Osteocyte (in vitro differentiated cells): Measurements from ENCODE around the gene PPL. TPM values are rescaled to one million over a fixed set of nuclear protein-coding genes. Genes with fewer than 3 reads are reported as not detected.

Experiments used
- DNase-seq: peaks from one replicate; pipeline ENCODE4 v3.0.0; 2021; ENCODE audit warnings: mixed read lengths; ENCODE audit not compliant: unreplicated experiment; ENCODE audit errors: extremely low spot score
- H3K27ac Mint-ChIP-seq: one replicate; pipeline ENCODE4 v1.8.0; 2021; ENCODE audit warnings: mild to moderate bottlenecking, mixed read lengths; ENCODE audit not compliant: unreplicated experiment
- H3K27me3 Mint-ChIP-seq: one replicate; pipeline ENCODE4 v1.8.0; 2021; ENCODE audit warnings: mixed read lengths; ENCODE audit not compliant: unreplicated experiment
- H3K36me3 Mint-ChIP-seq: one replicate; pipeline ENCODE4 v1.8.0; 2021; ENCODE audit warnings: mixed read lengths; ENCODE audit not compliant: unreplicated experiment
- H3K4me1 Mint-ChIP-seq: one replicate; pipeline ENCODE4 v1.8.0; 2021; ENCODE audit warnings: mixed read lengths; ENCODE audit not compliant: unreplicated experiment
- H3K4me3 Mint-ChIP-seq: one replicate; pipeline ENCODE4 v1.8.0; 2021; ENCODE audit warnings: mild to moderate bottlenecking, moderate library complexity, mixed read lengths; ENCODE audit not compliant: unreplicated experiment
- H3K9me3 Mint-ChIP-seq: one replicate; pipeline ENCODE4 v1.8.0; 2021; ENCODE audit warnings: mixed read lengths; ENCODE audit not compliant: unreplicated experiment
- total RNA-seq: library from RNA; stranded (reverse); gene quantifications from 2 replicates; pipeline ENCODE4 v1.2.1, GENCODE V29; 2021
- TF ChIP-seq, protein P1 (sequence below): fragments of 200-600 bp; sonication (generic); IDR thresholded peaks from 2 replicates; pipeline ENCODE4 v1.5.0; 2021; ENCODE audit warnings: antibody characterized with exemption, mild to moderate bottlenecking, moderate library complexity

PPL gene
- total RNA-seq, 1 donor from 2014 or later, result 10.3 TPM

DNA sequence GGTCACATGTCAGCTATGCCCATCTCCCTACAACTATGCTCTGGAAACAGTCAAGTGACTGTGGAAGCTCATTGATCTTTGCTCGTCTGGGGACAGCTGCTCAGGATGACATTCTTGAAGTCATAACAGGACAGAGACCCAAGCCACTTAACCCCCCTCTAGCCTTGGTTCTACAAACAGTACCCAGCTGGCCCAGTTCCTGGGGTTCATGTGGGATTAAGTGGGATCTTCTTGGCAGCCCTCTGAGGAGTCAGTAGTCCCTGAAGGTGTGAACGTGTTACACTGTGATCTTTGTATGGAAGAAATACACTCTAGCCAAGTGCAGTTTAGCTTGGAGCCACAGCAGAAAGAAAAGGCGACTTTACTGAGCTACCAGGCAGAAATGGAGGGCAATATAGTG, 63.9 kb downstream of the PPL start:
- Mint-ChIP-seq H3K36me3 (peaks cover 55% of the 10 kb centered on the region), H3K4me3 (no peak overlapping the region), H3K4me1 (no peaks in the 10 kb centered on the region)

DNA sequence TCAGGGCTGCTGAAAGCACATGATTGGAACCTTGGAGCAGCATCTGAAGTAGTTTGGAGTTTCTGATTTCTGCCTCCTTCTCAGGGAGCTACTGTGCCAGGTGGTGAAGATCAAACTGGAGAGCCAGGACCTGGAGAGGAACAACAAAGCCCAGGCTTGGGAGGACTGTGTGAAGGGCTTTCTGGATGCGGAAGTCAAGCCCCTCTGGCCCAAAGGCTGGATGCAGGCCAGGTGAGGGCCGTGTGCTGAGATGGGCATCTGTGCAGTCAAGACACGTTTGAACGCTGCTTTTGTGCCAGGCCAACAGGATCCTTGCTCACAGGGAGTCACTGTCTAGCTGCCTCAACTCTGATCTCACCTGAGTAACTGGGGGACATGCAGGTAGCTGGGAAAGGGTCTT, 65.9 kb downstream of the PPL start:
- Mint-ChIP-seq H3K9me3 (no peaks in the 10 kb centered on the region), H3K4me1 (peaks cover 2% of the 10 kb centered on the region), H3K27ac (no peak overlapping the region), H3K4me3 (no peak overlapping the region), H3K36me3 (peaks cover 50% of the 10 kb centered on the region), H3K27me3 (no peaks in the 10 kb centered on the region)
- TF ChIP-seq, protein P1, sequence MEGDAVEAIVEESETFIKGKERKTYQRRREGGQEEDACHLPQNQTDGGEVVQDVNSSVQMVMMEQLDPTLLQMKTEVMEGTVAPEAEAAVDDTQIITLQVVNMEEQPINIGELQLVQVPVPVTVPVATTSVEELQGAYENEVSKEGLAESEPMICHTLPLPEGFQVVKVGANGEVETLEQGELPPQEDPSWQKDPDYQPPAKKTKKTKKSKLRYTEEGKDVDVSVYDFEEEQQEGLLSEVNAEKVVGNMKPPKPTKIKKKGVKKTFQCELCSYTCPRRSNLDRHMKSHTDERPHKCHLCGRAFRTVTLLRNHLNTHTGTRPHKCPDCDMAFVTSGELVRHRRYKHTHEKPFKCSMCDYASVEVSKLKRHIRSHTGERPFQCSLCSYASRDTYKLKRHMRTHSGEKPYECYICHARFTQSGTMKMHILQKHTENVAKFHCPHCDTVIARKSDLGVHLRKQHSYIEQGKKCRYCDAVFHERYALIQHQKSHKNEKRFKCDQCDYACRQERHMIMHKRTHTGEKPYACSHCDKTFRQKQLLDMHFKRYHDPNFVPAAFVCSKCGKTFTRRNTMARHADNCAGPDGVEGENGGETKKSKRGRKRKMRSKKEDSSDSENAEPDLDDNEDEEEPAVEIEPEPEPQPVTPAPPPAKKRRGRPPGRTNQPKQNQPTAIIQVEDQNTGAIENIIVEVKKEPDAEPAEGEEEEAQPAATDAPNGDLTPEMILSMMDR, result no peak
- no peak for DNase-seq

More for the DNA sequence above, 63.9 kb downstream of the PPL start:
- TF ChIP-seq, protein P1, result no peak
- Mint-ChIP-seq H3K9me3 (no peaks in the 10 kb centered on the region), H3K27ac (no peak overlapping the region), H3K27me3 (no peaks in the 10 kb centered on the region)
- no peak for DNase-seq

GRCh38 chr16:4870138-4870671, 66.7 kb downstream of the PPL start:
- H3K9me3 Mint-ChIP-seq, result no peaks in the 10 kb centered on the region
- H3K4me3 Mint-ChIP-seq, result no peak overlapping the region
- no peak for DNase-seq
- H3K36me3 Mint-ChIP-seq, result peaks cover 45% of the 10 kb centered on the region
- peaks cover 2% of the 10 kb centered on the region for H3K4me1 Mint-ChIP-seq
- no peaks in the 10 kb centered on the region for H3K27me3 Mint-ChIP-seq
- H3K27ac Mint-ChIP-seq, result no peak overlapping the region
- TF ChIP-seq, protein P1, result no peak

- H3K4me1 Mint-ChIP-seq, result peaks cover 2% of the 10 kb centered on the region
- H3K9me3 Mint-ChIP-seq, result no peaks in the 10 kb centered on the region
- H3K36me3 Mint-ChIP-seq, result peaks cover 44% of the 10 kb centered on the region
- H3K4me3 Mint-ChIP-seq, result no peak overlapping the region
- no peak overlapping the region for H3K27ac Mint-ChIP-seq
- TF ChIP-seq, protein P1, result no peak
- H3K27me3 Mint-ChIP-seq, result no peaks in the 10 kb centered on the region
- no peak for DNase-seq
Measured at GRCh38 chr16:4869147-4869805, 67.7 kb downstream of the PPL start.

GRCh38 chr16:4868535-4868934, 68.4 kb downstream of the PPL start:
- H3K9me3 Mint-ChIP-seq, result no peaks in the 10 kb centered on the region
- no peak for DNase-seq
- no peak overlapping the region for H3K4me3 Mint-ChIP-seq
- TF ChIP-seq, protein P1, result no peak
- peaks cover 44% of the 10 kb centered on the region for H3K36me3 Mint-ChIP-seq
- peaks cover 4% of the 10 kb centered on the region for H3K4me1 Mint-ChIP-seq
- H3K27me3 Mint-ChIP-seq, result no peaks in the 10 kb centered on the region
- no peak overlapping the region for H3K27ac Mint-ChIP-seq
